Gastroesophageal sphincter (tissue), 3 donors: ENCODE results near the gene KRTAP10-12.

ENCODE experiments used
- EP300 ChIP-seq: sonication (generic); formaldehyde crosslinking; IDR thresholded peaks from one replicate; pipeline ENCODE4 v1.6.1; 2017; ENCODE audit warnings: antibody characterized with exemption, mild to moderate bottlenecking
- POLR2AphosphoS5 ChIP-seq: sonication (generic); formaldehyde crosslinking; IDR thresholded peaks from one replicate; pipeline ENCODE4 v1.6.1; 2017; ENCODE audit warnings: antibody characterized with exemption
- TF ChIP-seq, protein P1 (sequence below), 4 experiments: fragments of 200-600 bp in 2 of 4; fragments of 450-650 bp in 2 of 4; sonication (generic) in 1 of 4; IDR thresholded peaks; one replicate each; pipeline ENCODE4 v1.5.1; 2017 to 2019; ENCODE audit warnings: antibody characterized with exemption in 4 of 4, mild to moderate bottlenecking in 2 of 4, moderate library complexity in 2 of 4

DNA sequence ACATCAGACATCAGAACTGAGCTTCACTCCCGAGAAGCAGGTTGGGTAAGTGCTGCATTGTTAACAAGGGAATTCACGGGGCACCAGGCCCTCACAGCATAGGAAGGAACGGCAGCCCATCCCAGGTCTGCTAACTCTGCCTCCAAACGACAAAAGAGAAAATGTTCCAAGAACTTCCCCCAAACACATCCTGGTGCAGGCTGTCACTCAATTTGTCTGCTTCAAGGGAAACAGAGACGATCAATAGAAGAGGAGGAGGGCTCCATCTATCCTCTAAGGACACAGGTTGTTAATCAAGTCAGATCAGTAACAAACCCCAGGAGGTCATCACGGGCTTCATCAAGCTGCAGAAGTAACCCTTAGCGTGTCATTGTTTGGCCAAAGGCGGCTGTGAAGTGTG is 17.9 kb downstream of the KRTAP10-12 start:
- TF ChIP-seq, protein P1, sequence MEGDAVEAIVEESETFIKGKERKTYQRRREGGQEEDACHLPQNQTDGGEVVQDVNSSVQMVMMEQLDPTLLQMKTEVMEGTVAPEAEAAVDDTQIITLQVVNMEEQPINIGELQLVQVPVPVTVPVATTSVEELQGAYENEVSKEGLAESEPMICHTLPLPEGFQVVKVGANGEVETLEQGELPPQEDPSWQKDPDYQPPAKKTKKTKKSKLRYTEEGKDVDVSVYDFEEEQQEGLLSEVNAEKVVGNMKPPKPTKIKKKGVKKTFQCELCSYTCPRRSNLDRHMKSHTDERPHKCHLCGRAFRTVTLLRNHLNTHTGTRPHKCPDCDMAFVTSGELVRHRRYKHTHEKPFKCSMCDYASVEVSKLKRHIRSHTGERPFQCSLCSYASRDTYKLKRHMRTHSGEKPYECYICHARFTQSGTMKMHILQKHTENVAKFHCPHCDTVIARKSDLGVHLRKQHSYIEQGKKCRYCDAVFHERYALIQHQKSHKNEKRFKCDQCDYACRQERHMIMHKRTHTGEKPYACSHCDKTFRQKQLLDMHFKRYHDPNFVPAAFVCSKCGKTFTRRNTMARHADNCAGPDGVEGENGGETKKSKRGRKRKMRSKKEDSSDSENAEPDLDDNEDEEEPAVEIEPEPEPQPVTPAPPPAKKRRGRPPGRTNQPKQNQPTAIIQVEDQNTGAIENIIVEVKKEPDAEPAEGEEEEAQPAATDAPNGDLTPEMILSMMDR (IDR thresholded peaks at IDR 0.05) = no peak
- TF ChIP-seq POLR2AphosphoS5 (no peak), EP300 (no peak)
